GM15510 (cell line): ENCODE results near the gene JHY.

Experiments
- POLR2A ChIP-seq: IDR thresholded peaks from 3 replicates; pipeline ENCODE4 v1.6.1; 2011; ENCODE audit warnings: borderline replicate concordance; ENCODE audit not compliant: insufficient read length; ENCODE audit errors: extremely low read depth

JHY gene

GRCh38 chr11:122882189-122882856 is at the start of gene JHY:
TSS of gene JHY (plus strand) at chr11:122882759. CDS start at chr11:122885850, 3,091 bp downstream.
- TF ChIP-seq POLR2A: no peak

DNA sequence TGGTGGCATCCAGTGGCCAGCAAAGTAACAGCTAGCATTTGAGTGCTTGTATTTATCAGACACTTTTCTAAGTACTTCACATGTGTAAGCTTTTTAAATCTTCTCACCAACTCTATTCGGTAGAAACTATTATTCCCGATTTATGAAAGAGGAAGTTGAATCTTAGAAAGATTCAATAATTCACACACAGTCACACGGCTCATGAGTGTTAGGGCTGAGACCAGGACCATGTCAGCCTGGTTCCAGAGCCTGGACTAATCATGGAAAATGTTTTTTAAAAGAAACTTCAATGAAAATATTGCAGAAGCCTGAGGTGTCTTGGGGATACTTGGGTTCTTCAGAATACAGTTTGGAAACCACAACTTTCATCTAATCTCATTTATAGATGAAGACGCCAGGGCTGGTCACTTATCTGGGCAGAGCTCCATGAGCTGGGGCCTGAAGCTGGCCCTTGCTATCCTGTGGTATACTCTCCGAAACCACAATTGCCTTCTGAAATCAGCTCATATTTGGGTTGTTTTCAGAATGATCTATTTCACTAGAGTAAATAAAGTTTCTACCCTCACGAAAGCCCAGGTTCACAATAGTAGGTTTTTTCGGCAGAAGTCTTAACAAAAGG is 48.6 kb upstream of the JHY start:
- no peak for TF ChIP-seq POLR2A

GRCh38 chr11:122836916-122837315 is 45.6 kb upstream of the JHY start:
- TF ChIP-seq POLR2A: no peak

DNA sequence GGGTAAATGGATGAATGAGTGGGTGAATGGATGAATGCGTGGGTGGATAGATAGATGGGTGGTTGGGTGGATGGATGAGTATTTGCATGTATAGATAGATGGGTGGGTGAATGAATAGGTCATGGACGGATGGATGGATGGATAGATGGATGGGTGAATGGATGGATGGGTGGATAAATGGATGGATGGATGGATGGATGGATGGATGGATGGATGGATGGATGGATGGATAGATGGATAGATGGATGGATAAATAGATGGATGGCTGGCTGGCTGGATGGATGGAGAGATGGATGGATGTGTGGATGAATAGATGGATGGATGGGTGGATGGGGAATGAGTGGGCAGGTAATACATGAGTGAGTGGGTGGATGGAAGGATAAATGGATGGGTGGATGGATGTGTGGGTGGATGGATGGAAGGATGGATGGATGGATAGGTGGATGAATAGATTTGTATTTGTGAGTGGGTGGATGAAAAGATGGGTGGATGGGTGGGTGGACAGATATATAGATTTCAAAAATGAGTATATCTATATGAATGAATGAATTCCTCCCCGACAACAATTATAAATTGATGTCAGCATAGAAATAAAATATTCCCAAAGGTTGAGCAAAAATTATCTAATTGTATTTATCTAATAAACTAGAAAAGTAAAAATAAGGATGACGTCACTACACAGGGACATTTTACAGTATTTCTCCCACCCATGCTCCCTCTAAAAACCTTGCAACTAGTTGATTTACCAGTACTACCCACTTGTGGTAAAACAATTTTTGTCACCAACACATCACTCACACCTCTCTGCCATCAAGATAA is 44.8 kb upstream of the JHY start:
- TF ChIP-seq POLR2A: no peak

DNA sequence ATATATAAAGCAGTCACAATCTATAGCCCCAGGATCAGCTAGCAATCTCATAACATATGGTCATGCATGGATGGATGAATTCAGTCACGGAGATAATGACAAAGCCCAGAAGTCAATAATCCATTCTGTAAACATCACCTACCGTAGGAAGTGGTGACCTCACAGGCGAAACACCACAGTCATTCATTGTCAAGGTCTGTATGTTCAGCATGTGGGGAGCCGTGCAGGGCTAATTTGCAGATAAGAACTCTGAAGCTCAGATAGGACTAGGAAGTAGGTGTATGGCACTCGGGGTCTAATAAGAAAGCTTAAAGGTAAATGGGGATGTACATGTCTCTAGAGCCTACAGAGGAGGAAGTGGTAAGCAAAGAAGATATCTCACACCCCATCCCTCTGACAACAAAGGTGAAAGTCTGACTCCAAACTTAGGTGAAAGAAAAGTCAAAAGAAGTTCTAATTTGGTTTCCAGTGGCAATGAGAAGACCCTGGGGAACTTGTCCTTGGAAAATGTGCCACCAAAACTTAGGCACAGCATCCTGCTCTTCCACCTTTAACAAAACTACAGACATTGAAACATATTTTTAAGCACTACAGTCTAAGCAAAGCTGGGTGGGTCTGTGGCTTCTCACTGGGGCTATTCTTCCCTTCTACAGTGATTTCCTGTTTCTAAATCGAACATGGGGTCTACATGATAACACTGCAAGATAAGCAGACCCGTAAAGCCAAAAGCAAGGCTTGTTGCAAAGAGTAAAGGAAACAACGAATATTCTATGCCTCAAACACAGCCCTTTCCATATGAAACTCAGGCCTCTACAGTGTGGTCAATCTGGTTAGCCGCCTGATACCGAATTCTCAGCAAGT is 39.0 kb upstream of the JHY start:
- TF ChIP-seq POLR2A: no peak

DNA sequence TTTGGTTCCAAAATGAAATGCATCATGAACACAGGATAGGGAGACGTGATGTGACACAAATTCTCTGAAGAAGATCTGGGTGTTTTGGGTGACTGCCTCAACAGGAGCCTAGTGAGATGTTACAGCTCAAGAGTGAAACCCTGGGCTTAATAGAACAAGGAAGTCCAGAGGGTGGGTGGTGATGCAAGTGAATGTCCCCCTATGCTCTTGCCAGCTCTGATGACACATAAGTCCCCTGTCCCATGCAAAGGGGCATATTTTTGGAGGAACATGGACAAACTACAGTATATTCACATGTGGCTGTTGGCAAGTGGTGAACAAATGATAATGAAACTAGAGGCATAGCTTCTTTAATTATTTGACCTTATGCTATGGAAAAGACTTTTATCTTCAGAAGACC is 35.1 kb upstream of the JHY start:
- no peak for TF ChIP-seq POLR2A

DNA sequence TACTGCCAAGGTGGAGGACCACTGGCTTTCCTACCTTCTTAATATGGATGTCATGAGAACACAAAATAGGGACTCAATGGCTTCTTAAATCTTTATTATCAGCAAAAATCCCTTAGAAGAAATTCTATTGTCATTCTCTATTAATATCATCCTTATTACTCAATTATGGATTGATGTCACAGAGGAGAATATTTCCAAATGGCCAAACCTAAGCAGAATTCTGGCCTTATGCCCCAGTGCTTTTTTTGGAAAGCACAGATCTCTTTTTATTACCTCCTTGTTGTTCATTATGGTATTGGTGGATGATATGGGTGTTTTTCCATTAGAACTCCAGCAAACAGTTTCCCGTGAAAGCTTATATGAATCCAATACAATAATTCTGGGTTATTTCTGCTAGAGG is 34.4 kb upstream of the JHY start:
- no peak for TF ChIP-seq POLR2A

DNA sequence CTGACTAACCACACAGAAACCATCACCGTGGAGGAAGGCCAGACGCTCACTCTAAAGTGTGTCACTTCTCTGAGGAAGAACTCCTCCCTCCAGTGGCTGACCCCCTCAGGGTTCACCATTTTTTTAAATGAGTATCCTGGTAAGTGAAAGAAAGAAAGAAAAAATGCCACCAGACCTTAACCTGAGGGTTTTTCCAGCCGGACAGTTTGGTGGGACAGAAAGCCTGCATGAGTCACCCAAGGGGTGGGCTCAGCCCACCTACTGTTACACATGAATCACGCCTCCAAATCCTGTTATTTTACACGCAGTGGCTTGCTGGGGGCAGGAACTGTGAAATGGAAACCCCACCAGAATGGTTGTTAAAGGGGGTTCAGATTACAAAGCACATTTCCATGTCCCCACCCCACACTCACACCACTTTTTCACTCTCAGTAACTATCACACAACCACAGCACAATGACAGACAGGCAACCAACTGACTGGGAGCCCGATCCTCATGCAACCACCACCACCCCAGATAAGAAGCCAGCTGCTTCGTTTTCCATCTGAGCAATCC is 32.4 kb upstream of the JHY start:
- no peak for TF ChIP-seq POLR2A

- no peak for TF ChIP-seq POLR2A
Observed at GRCh38 chr11:122851366-122851966, 31.1 kb upstream of the JHY start.

DNA sequence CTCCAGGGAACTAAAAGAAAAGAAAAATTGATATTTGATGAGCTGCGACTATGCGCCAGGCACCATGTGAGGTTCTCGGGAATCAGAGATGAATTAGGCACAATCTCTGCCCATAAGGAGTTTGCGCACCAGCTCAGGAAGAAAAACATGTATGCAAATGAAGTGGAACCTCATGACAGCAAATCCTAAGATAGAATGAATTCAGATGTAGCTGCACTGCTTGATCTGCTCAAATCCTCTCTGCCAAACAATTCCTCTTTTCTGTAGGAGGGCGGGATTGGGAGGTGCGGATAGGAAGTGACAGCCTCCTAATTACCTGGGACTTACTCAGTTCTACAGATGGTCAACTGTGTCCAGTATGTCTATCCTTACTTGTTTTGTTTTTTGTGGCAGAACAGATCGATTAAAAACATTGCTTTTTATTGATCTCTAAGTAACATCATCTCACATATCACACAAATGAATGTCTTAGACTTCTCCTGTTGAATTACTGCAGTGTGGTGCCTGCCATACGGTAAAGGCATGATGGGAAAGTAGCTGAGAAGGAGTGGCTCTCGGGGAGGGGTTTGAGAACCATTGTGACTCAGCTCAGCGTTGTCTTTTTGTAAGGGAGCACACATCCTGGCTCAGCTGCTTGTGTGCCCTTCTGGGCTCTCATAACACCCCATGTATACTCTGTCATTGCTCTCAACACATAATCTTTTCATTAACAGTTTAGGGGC is 30.3 kb upstream of the JHY start:
- TF ChIP-seq POLR2A: no peak

DNA sequence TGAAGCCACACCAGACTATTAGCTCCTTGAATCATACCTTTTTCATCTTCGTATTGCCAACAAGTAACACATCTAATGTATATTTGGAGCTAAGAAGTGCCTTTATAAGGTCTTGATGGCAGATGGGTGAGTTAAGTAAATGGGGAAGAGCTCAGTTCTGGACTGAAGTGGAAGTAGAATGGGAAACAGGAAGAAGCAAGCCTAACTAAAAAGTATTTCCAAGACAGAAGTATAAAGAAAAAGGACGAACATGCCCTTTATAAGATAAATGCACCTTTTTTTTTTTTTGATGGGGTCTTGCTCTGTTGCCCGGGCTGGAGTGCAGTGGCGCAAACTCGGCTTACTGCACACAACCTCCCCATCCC is 29.8 kb upstream of the JHY start:
- TF ChIP-seq POLR2A: no peak

DNA sequence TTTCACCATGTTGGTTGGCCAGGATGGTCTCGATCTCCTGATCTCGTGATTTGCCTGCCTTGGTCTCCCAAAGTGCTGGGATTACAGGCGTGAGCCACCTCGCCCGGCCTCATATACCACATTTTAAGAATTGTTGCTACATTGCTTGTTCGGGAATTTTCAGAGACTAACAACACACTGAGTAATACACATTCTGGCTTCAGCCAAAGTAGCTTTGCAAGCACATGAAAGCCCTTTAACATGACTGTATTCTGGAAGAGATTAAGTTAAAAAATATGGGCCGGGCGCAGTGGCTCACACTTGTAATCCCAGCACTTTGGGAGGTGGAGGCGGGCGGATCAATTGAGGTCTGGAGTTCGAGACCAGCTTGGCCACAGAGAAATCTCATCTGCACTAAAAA is 29.3 kb upstream of the JHY start:
- TF ChIP-seq POLR2A: no peak

DNA sequence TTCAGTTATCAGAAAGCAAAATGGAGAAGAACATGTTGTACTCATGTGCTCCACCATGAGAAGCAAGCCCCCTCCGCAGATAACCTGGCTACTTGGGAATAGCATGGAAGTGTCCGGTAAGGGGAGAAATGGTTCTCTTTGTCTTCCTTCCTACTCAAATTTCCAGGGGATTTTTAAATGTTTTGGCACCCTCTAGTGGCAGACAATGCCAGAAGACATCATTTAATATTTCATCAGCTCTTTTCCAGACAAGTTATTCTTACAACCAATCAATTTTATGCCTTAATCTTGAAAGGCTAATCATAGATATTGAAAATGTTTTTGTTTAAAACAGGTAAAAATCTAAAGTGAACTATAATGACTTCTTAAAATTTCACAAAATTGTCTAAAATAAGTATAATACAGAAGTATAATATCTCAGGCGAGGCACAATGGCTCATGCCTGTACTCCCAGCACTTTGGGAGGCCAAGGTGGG is 28.6 kb upstream of the JHY start:
- TF ChIP-seq POLR2A: no peak
